ENCODE data around the gene NEURL3.
A peak's percentile ranks its signal among the peaks of the same experiment; 100 is the strongest.

Gene NEURL3

GRCh38 chr2:96471772-96472171, 33.4 kb downstream of the NEURL3 start:
- no peak for TF ChIP-seq CTCF (IDR thresholded peaks at IDR 0.05)
- no peak for DNase-seq
- Mint-ChIP-seq H3K27me3 (ENCODE audit: low read depth, poor library complexity) (peaks cover 17% of the 10 kb centered on the region), H3K9me3 (no peaks in the 10 kb centered on the region), H3K4me1 (no peaks in the 10 kb centered on the region), H3K36me3 (ENCODE audit: low read depth) (no peaks in the 10 kb centered on the region), H3K4me3 (no peak overlapping the region), H3K27ac (no peak overlapping the region)

- DNase-seq: peak; percentile 62
- Mint-ChIP-seq H3K4me3 (no peak overlapping the region), H3K27ac (no peak overlapping the region), H3K36me3 (ENCODE audit: low read depth) (no peaks in the 10 kb centered on the region), H3K4me1 (no peaks in the 10 kb centered on the region), H3K27me3 (ENCODE audit: low read depth, poor library complexity) (peaks cover 14% of the 10 kb centered on the region), H3K9me3 (no peaks in the 10 kb centered on the region)
- TF ChIP-seq CTCF (IDR thresholded peaks at IDR 0.05): peak; percentile 48
These were observed 34.5 kb downstream of the NEURL3 start for GRCh38 chr2:96470636-96471035.

GRCh38 chr2:96470109-96470508, 35.0 kb downstream of the NEURL3 start:
- Mint-ChIP-seq H3K27ac (no peak overlapping the region), H3K4me3 (no peak overlapping the region), H3K4me1 (no peaks in the 10 kb centered on the region), H3K9me3 (no peaks in the 10 kb centered on the region), H3K36me3 (ENCODE audit: low read depth) (no peaks in the 10 kb centered on the region), H3K27me3 (ENCODE audit: low read depth, poor library complexity) (peaks cover 14% of the 10 kb centered on the region)
- no peak for TF ChIP-seq CTCF (IDR thresholded peaks at IDR 0.05)
- no peak for DNase-seq

GRCh38 chr2:96468904-96469303, 36.3 kb downstream of the NEURL3 start:
- no peak for DNase-seq
- Mint-ChIP-seq H3K4me1 (no peaks in the 10 kb centered on the region), H3K4me3 (no peak overlapping the region), H3K9me3 (no peaks in the 10 kb centered on the region), H3K27me3 (ENCODE audit: low read depth, poor library complexity) (peaks cover 11% of the 10 kb centered on the region), H3K27ac (no peak overlapping the region), H3K36me3 (ENCODE audit: low read depth) (no peaks in the 10 kb centered on the region)
- no peak for TF ChIP-seq CTCF (IDR thresholded peaks at IDR 0.05)

DNA sequence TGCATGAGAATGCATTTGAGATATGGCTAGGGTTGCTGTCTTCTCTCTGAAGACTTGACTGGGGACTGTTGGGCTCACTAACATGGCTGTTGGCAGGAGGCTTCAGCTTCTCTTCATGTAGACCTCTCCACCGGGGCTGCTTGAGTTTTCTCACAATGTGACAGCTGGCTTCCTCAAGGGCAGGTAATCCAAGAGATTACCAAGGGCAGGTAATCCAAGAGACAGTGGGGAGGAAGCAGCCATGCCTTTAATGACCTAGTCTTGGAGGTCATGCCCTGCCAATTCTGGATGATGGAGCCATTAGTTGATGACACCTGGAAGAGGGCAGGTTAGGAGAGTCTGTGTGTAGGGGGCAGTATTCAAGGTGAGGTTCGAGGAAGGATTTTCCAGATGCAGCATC, 40.5 kb downstream of the NEURL3 start:
- no peak overlapping the region for H3K4me3 Mint-ChIP-seq
- peaks cover 5% of the 10 kb centered on the region for H3K27me3 Mint-ChIP-seq (ENCODE audit: low read depth, poor library complexity)
- no peak for TF ChIP-seq CTCF (IDR thresholded peaks at IDR 0.05)
- no peak for DNase-seq
- H3K9me3 Mint-ChIP-seq: peaks cover 8% of the 10 kb centered on the region
- H3K4me1 Mint-ChIP-seq: no peaks in the 10 kb centered on the region
- H3K36me3 Mint-ChIP-seq (ENCODE audit: low read depth): no peaks in the 10 kb centered on the region
- H3K27ac Mint-ChIP-seq: no peak overlapping the region

DNA sequence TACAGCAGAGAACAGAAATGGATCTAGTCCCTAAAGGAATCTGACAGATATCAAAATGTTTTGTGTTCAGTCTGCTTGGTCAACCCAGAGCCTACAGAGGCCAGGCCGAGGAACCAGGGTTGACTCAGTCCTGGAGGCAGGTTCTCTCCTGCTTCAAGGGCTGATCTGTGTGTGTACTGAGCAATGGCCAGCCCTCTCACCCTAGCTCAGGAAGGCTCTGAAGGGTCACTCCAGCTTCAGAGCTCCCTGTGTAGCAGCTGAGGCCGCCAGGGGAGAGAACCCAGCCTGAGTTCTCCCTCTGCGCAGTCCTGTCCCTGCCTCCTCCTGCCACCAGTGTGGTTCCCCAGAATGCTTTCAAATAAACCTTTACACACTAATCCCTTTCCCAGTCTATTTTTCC, 41.1 kb downstream of the NEURL3 start:
- no peak for DNase-seq
- H3K36me3 Mint-ChIP-seq (ENCODE audit: low read depth): no peaks in the 10 kb centered on the region
- no peak overlapping the region for H3K27ac Mint-ChIP-seq
- H3K4me1 Mint-ChIP-seq: no peaks in the 10 kb centered on the region
- H3K27me3 Mint-ChIP-seq (ENCODE audit: low read depth, poor library complexity): peaks cover 4% of the 10 kb centered on the region
- H3K4me3 Mint-ChIP-seq: no peak overlapping the region
- peaks cover 8% of the 10 kb centered on the region for H3K9me3 Mint-ChIP-seq
- no peak for TF ChIP-seq CTCF (IDR thresholded peaks at IDR 0.05)
